Measurements from ENCODE around the gene SLC35E4.
A peak's percentile ranks its signal among the peaks of the same experiment; 100 is the strongest.

The SLC35E4 gene

DNA sequence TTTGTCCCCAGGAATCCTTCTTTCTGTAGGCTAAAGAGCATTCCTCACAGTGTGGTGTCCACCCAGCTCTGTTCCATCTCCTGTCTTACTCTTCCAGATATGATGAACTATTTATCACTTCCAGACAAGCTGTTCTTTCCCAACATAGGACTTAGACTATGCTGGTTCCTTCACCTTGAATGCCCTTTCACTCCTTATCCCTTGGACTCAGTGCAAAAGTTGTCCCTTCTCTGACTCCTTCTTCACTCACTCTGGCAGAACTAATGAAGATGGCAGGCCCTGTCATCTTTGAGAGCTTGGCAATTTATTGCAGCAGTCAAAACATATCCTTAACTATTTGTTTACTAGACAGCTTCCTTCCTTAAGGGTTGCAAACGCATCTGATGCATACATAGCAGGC lies 55.6 kb downstream of the SLC35E4 start:
- DNase-seq (ENCODE audit: low read depth in 3 of 3), result no peak

- DNase-seq (ENCODE audit: low read depth in 3 of 3), result peak in 2 of 3 donors; percentile 19 to 57
Observed at GRCh38 chr22:30694171-30694639, 58.6 kb downstream of the SLC35E4 start.

DNA sequence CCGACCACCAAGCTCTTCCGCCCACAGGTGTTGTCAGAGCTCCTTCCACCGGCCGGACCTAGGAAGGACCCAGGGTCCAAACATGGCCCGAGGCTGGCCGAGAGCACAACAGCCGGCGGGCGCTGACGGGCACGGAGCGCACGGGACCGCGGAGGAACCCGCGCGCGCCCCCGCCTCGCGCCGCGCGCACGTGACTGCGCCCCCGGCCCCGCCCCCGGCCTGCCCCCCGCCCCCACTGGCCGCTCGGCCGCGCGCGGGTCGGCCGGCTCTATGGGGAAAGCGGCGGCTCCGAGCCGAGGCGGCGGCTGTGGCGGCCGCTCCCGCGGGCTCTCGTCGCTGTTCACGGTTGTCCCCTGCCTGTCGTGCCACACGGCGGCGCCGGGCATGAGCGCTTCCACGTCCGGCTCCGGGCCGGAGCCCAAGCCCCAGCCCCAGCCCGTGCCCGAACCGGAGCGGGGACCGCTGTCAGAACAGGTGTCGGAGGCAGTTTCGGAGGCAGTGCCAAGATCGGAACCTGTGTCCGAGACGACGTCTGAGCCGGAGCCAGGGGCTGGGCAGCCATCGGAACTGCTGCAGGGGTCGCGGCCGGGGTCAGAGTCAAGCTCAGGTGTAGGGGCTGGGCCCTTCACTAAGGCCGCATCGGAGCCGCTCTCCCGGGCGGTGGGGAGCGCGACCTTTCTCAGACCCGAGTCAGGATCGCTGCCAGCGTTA lies 59.2 kb downstream of the SLC35E4 start, which contains the start of gene OSBP2:
TSS of gene OSBP2 (plus strand) at position 235 of the 711 bp plus-strand sequence. CDS start at position 271, 36 bp downstream.
- peak in 1 of 3 donors; percentile 19 for DNase-seq (ENCODE audit: low read depth in 3 of 3)

GRCh38 chr22:30695351-30695851 lies 59.8 kb downstream of the SLC35E4 start:
- no peak for DNase-seq (ENCODE audit: low read depth in 3 of 3)

GRCh38 chr22:30695871-30696655 lies 60.5 kb downstream of the SLC35E4 start:
- no peak for DNase-seq (ENCODE audit: low read depth in 3 of 3)

All from stimulated activated CD4-positive, alpha-beta T cell treated with anti-CD3 and anti-CD28 coated beads, TNF-alpha, amount 100 ng/mL, for 48 hours (primary cell).